CD4-positive, alpha-beta T cell treated with Interleukin-12 subunit alpha and Interleukin-12 subunit beta, for 1 hour (primary cell): ENCODE results near the gene BPGM.
"Not testable (repeated sequence)": the region's sequence is repeated elsewhere in the genome, so short reads cannot be mapped to it uniquely, and the experiment has no call there.

Experiments
- DNase-seq: peaks from one replicate; pipeline ENCODE4 v3.0.0-alpha.2; 2020

BPGM gene

DNA sequence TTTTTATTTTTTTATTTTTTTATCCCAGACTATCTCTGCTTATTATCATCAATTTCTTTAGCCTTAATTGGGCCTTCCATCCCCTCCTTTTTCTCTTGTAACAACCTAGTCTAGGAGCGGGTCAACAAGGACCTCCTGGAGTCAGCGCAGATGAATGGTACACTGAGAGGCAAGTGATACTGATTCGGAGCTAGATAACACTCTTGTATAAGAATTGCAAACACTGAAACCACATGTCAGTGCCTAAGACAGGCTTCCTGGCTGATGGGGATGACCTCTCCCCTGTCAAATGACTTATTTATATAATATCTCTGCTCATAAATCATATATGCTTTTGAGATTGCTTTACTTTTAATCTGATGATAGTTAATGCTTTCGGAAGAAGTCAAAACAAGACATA is 22.7 kb downstream of the BPGM start:
- peak; percentile 49 for DNase-seq

DNA sequence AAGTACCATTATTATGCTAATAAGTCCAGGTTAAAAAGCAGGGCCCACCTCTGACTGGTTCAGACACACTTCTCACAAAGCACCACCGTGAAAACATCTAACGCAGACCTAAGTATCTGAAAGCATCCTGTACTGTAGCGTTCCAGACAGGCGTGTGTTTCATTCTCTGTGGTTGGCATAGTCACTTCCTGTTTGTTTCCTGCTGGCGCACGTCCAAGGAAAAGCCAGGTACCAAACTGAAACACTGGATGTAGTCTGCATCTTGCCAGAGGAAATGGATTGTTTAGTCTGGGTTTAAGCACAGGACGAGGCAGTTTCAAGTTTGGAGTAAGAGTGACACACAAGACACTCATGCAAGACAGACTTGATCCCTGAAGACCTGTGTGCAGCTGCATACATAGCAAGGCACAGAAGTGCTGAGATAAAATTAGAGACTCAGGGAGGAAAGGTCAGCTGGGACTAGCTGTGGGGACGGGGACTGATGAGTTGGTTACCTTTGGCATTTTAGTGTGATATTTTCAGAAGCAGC is 23.3 kb downstream of the BPGM start:
- DNase-seq: peak; percentile 88

DNA sequence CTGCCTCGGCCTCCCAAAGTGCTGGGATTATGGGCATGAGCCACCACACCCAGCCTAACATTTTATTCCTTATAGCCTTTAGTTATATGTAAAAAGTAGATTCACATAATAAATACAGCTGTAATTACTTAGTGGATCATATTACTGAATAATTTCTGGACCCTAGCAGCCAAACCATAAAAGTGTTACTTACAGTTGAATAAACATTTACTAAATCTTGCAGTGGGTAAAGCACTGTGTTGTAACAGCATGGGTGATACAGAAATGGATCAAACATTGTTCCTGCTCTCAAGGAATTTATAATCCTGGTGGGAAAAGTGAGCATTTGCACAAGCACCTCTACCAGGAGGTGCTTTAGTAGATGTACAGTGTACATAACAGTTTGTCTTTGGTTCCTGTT is 25.0 kb downstream of the BPGM start:
- DNase-seq: no peak

- DNase-seq: no peak
These were observed 27.8 kb downstream of the BPGM start for GRCh38 chr7:134674424-134674823.

GRCh38 chr7:134676743-134677142 is 30.1 kb downstream of the BPGM start:
- no peak for DNase-seq

- no peak for DNase-seq
These were observed 31.5 kb downstream of the BPGM start for GRCh38 chr7:134678115-134678514.

- DNase-seq: no peak
These were observed 32.4 kb downstream of the BPGM start for GRCh38 chr7:134679006-134679405.

- no peak for DNase-seq
These were observed 37.5 kb downstream of the BPGM start for GRCh38 chr7:134684165-134684564.

DNA sequence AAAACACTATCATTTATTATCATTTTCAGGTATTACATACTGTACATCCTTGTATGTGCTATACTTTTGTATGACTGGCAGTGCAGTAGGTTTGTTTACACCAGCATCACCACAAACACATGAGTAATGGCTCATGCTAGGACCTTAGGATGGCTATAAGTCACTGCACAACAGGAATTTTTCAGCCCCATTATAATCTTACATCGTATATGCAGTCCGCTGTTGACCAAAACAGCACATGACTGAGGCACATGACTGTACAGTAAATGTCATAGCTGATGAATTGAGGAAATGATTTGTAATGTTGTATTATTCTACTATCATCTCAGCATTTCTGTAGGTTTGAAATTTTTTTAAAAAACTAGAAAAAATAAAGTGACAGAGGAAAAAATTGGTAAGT is 38.6 kb downstream of the BPGM start:
- no peak for DNase-seq

DNA sequence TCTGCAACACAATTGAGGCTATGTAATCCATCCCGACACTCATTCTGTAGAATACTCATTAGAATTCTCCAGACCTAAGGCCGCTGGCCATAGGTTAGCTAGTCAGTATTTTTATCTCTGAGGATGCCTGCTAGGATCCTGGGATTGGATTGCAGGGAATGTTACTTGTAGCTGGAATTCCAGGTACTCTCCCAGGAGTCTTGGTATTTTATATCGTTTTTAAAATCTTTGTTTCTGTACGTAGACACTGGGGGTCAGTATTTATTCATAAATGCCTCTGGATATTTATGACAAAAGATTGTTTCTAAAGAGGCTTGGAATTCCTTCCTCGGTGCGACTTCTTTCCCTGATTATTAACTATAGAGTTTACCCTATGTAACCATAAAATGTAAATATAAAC is 40.1 kb downstream of the BPGM start:
- no peak for DNase-seq

DNA sequence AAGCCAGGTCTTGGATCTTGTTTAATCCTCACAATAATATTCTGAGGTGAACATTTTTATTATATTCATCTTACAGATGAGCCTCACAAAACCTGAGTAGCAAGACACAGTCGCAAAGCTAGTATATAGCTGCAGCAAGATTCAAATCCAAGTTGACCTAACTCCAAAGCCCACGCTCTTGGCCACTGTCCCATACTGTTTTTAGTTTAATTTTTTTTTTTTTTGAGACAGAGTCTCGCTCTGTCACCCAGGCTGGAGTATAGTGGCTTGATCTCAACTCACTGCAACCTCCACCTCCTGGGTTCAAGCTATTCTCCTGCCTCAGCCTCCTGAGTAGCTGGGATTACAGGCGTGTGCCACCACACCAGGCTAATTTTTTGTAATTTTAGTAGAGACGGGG is 42.9 kb downstream of the BPGM start:
- not testable (repeated sequence) for DNase-seq

GRCh38 chr7:134690016-134690415 is 43.4 kb downstream of the BPGM start:
- no peak for DNase-seq

GRCh38 chr7:134690614-134691504 is 44.2 kb downstream of the BPGM start:
- DNase-seq: no peak

- DNase-seq: no peak
These were observed 45.1 kb downstream of the BPGM start for GRCh38 chr7:134691546-134692343.

DNA sequence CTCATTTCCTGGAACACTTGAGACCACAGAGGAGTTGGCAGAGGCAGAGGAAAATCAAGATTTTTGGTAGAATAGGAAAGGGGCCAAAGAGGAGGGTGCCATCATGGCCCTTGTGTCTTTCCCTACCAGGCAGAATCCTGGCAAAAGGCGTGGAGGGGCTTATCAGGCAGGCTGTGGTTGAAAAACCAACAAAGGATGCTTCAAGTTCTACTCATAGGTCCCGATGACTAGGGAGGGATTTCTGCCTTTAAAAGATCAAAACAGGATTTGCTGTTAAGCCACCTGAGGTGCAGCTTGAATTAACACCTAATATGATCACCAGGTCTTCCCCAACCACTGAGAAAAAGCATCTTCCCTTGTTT is 45.7 kb downstream of the BPGM start:
- DNase-seq: no peak

DNA sequence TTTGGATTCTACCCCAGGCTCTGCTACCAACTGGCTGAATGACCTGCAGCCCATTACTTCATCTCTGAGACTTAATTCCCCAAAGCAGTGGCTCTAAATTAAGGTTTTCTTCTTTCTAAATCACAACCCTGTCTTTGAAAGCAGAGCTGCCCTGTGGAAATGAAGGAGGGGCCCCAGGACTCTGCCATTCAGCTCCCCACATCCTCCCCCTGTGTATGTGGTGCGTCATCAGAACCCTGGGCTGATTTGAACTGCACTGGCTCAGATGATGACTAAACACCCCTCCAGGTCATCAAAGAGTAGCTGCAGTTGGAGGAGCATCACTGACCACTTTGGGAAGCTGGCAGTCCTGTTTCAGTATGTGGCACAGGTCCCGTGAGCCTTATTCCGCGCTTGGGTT is 46.6 kb downstream of the BPGM start:
- DNase-seq: no peak

GRCh38 chr7:134694299-134694698 is 47.6 kb downstream of the BPGM start:
- no peak for DNase-seq

GRCh38 chr7:134694767-134695166 is 48.1 kb downstream of the BPGM start:
- no peak for DNase-seq

DNA sequence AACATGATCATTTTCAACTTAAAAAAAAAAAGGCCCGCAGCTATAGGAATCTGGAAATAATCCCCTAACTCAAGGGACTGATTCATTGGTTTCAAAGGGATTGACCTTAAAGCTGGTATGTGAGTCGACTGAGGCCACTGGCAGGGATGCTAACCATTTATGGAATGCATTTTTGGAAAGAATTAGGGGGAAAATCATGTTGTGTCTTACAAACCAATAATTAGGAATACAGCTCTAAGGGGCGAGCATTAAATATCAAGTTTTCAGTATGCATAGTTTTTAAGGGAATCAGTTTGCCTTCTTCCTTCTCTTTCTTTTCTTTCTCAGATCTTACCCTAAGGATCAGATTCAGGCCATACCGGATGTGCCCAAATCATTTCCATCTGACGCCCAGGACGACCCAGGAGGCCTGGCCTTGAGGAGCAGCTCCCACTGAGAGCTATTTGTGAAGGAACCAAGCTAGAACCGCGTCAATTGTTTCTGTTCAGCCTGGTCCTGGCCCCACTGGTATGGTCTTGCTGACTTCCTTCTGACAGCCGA is 48.7 kb downstream of the BPGM start:
- no peak for DNase-seq

DNA sequence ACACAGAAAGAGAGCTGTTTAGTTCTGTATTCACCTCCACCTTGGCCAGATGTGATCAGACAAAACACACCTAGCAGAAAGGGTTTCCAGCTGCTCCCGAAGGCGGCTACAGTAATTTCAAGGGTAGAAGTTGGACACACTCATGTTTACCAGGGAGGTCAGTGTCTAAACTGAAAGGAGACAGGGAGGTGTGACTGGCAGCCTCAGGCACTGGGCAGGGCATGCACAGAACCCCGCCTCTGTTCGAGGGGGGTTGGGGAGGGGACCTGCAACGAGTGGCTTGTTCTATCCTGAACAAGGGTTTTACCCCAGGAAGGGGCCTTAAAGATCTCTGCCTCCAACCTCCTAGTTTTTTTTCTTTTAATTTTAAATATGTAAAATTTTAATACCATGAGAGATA is 49.6 kb downstream of the BPGM start:
- DNase-seq: no peak

DNA sequence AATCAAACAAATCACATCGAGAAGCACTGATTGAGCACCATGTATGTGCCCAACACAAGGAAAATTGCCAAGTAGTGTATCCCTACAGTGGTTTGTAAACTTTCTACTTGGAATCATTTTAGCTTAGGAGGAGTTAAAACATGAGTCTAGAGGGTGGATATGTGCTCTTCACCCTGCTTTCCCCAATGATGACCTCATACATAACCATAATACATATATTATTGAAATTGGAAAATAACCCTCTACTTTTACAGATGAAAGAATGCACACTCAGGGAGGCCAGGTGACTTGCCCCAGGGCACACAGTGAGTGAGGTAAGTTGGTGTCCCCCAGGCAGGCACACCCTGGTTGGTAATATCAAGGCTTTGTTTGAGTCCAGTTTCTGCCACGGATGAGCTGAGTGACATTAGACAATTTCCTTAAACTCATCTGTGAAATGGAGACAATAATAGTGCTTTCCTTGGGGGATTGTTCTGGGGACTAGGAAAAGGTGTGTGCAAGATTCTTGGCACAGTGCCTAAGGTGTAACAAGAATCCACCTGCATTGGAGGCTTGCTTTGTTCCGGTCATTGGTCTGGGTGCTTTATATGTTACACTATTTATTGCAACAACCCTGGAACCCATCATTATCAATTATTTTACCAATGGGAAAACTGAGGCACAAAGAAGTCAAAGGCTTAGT is 50.7 kb downstream of the BPGM start:
- no peak for DNase-seq

DNA sequence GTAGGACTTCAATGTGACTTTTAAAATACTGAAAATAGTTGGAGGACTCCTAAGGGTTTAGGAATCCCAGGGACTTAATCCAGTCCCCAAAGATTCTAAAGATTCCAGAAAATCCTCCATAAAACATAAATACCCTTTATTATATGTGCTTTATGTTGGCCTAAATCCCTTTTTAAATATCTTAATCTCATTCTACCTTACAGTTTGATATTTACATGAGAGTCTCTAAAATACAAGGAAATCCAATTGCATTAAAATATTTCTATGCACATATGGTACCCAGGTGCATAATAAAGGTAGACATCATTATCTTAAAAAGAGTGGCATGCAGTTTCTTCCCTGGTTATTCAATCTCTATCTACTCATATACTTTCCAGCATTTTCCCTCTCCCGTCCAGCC is 51.8 kb downstream of the BPGM start:
- no peak for DNase-seq
